Measurements from ENCODE around the gene KRT33A. TPM values are rescaled to one million over a fixed set of nuclear protein-coding genes. Genes with fewer than 3 reads are reported as not detected.

The KRT33A gene
- total and polyA plus RNA-seq, 2 of the 8 experiments (the other 6 are each of a cell fraction or from before 2014, with no cell fraction given) = not detected

- Histone ChIP-seq H3K4me3 (ENCODE audit: extremely low read depth in 1 of 4, insufficient read depth in 2 of 4, low read depth in 3 of 4, low read length in 4 of 4) (no peak overlapping the region), H2AFZ (ENCODE audit: low read length) (no peak overlapping the region; the same call in 1 of the 2 replicates), H3K36me3 (ENCODE audit: control insufficient read depth in 2 of 4, insufficient read depth in 4 of 4, low read length in 3 of 4) (no peaks in the 10 kb centered on the region), H3K9ac (replicated peaks in 1 of 4; ENCODE audit: extremely low read depth in 1 of 4, low read depth in 3 of 4, low read length in 3 of 4) (no peak overlapping the region), H3K79me1 (ENCODE audit: low read depth, low read length) (no peaks in the 10 kb centered on the region), H2BK5ac (ENCODE audit: low read depth, low read length) (no peak overlapping the region), H2BK20ac (ENCODE audit: low read length) (no peak overlapping the region), H3K4ac (replicated peaks; ENCODE audit: insufficient read length, low read depth, low read length) (no peak overlapping the region), H3K14ac (ENCODE audit: insufficient read length) (no peak overlapping the region), H3K18ac (ENCODE audit: extremely low read depth, low read length) (no peak overlapping the region), H3K79me2 (ENCODE audit: control insufficient read depth in 1 of 2, insufficient read depth in 2 of 2, low read length in 2 of 2) (no peaks in the 10 kb centered on the region), H3K23ac (ENCODE audit: insufficient read length) (no peak overlapping the region), H2BK120ac (replicated peaks; ENCODE audit: low read depth, low read length) (no peak overlapping the region), H4K91ac (replicated peaks; ENCODE audit: insufficient read length, low read length) (no peak overlapping the region), H2AK5ac (ENCODE audit: low read depth, low read length) (no peak overlapping the region), H3K9me3 (ENCODE audit: insufficient read depth in 2 of 2, low read depth in 1 of 2, low read length in 1 of 2) (no peaks in the 10 kb centered on the region), H4K20me1 (replicated peaks in 1 of 2; ENCODE audit: control insufficient read depth in 1 of 2, insufficient read depth in 2 of 2, low read length in 2 of 2) (no peaks in the 10 kb centered on the region), H3K56ac (replicated peaks; ENCODE audit: insufficient read length, low read depth, low read length) (no peak overlapping the region), H3K27me3 (replicated peaks in 1 of 4; ENCODE audit: control insufficient read depth in 3 of 4, extremely low read depth in 1 of 4, insufficient read depth in 3 of 4, low read length in 3 of 4) (no peaks in the 10 kb centered on the region; a peak in 2 of 7 replicates), H4K5ac (ENCODE audit: insufficient read length, low read depth, low read length) (no peak overlapping the region), H3K4me2 (ENCODE audit: insufficient read depth in 1 of 2, low read depth in 2 of 2, low read length in 2 of 2) (no peak overlapping the region), H2BK12ac (ENCODE audit: low read depth, low read length) (no peak overlapping the region), H3K4me1 (replicated peaks in 1 of 4; ENCODE audit: control insufficient read depth in 3 of 4, insufficient read depth in 4 of 4, low read length in 3 of 4) (no peaks in the 10 kb centered on the region; a peak in 2 of 7 replicates), H3K23me2 (ENCODE audit: low read depth, low read length) (no peaks in the 10 kb centered on the region; the same call in 1 of the 2 replicates), H2BK15ac (ENCODE audit: low read length) (no peak overlapping the region), H3K27ac (ENCODE audit: low read depth, low read length) (no peak overlapping the region), H4K8ac (ENCODE audit: extremely low read depth, insufficient read depth, low read length) (no peak overlapping the region; the same call in 1 of the 2 replicates)
- no peak for DNase-seq (ENCODE audit: low read depth in 1 of 2, low spot score in 2 of 2)
- CTCF ChIA-PET (ENCODE audit: partially characterized antibody) = interaction anchor here (0.9 to 1.3 kb wide), 2 partner anchors 14 to 16 kb away, joined by 3 read pairs; no protein-coding TSS in a partner anchor
- WGBS, 2 experiments (ENCODE audit: extremely low coverage in 1 of 2, insufficient coverage in 1 of 2, insufficient read length in 1 of 2, insufficient replicate concordance in 2 of 2, low coverage in 1 of 2, low lambda C conversion rate in 2 of 2, missing lambda C conversion rate in 1 of 2) = 94% methylated on average over 9 of the region's 9 CpGs; no CpG with 5 or more reads in 1 of the 2 experiments
- TF ChIP-seq JUND (IDR thresholded peaks at IDR 0.05; ENCODE audit: low read length) (no peak), SP4 (IDR thresholded peaks at IDR 0.05; ENCODE audit: low read length) (no peak), NRF1 (IDR thresholded peaks at IDR 0.05; ENCODE audit: low read depth, low read length) (no peak), RAD21 (IDR thresholded peaks at IDR 0.05 in 1 of 2, conservative IDR thresholded peaks at IDR 0.05 in 1 of 2; ENCODE audit: low read depth in 2 of 2, low read length in 2 of 2) (no peak), GTF2F1 (IDR thresholded peaks at IDR 0.05; ENCODE audit: borderline replicate concordance, low read depth, low read length) (no peak), CBX5 (IDR thresholded peaks at IDR 0.05; ENCODE audit: low read depth, low read length) (no peak)
- TF ChIP-seq, protein P1, sequence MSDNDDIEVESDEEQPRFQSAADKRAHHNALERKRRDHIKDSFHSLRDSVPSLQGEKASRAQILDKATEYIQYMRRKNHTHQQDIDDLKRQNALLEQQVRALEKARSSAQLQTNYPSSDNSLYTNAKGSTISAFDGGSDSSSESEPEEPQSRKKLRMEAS (IDR thresholded peaks at IDR 0.05) = no peak
- no peak for FAIRE-seq
- POLR2A ChIA-PET (ENCODE audit: partially characterized antibody) = no interaction called here
Observed at GRCh38 chr17:41307647-41308046, 43.0 kb downstream of the KRT33A start.

All from H1 (cell line).